Measurements from ENCODE around the gene SLX4IP. TPM values are rescaled to one million over a fixed set of nuclear protein-coding genes. Genes with fewer than 3 reads are reported as not detected.
A peak's percentile ranks its signal among the peaks of the same experiment; 100 is the strongest.

The SLX4IP gene
- total RNA-seq, 4 donors from 2014 or later: 4.8 to 7.2 (median 5.7) TPM

- H3K27me3 ChIP-seq: no peaks in the 10 kb centered on the region
- DNase-seq (ENCODE audit: low spot score in 2 of 2): no peak
- TF ChIP-seq EP300 (IDR thresholded peaks at IDR 0.05) (no peak), POLR2A (IDR thresholded peaks at IDR 0.05) (no peak), CTCF (IDR thresholded peaks at IDR 0.05) (no peak), POLR2AphosphoS5 (IDR thresholded peaks at IDR 0.05) (no peak)
- H3K4me1 ChIP-seq: peaks cover 81% of the 10 kb centered on the region
- H3K27ac ChIP-seq: peak overlapping the region; percentile 84
- H3K9me3 ChIP-seq: no peaks in the 10 kb centered on the region
- peaks cover 76% of the 10 kb centered on the region for H3K36me3 ChIP-seq
- peak overlapping the region; percentile 15 for H3K4me3 ChIP-seq
Measured at GRCh38 chr20:10654250-10654610, 219.1 kb downstream of the SLX4IP start.

GRCh38 chr20:10654630-10655029 is 219.5 kb downstream of the SLX4IP start:
- Histone ChIP-seq H3K9me3 (no peaks in the 10 kb centered on the region), H3K27ac (peak overlapping the region; percentile 84), H3K36me3 (peaks cover 72% of the 10 kb centered on the region), H3K4me3 (peak overlapping the region; percentile 15), H3K4me1 (peaks cover 83% of the 10 kb centered on the region), H3K27me3 (no peaks in the 10 kb centered on the region)
- WGBS: 35% methylated on average over 7 of the region's 7 CpGs
- peak in 1 of 2 donors; percentile 59 for DNase-seq (ENCODE audit: low spot score in 2 of 2)
- peak in 1 of 3 donors; percentile 18 for TF ChIP-seq POLR2AphosphoS5 (IDR thresholded peaks at IDR 0.05)
- no peak for TF ChIP-seq EP300 (IDR thresholded peaks at IDR 0.05)

- WGBS: 56% methylated on average over 15 of the region's 15 CpGs
- no peak overlapping the region for H3K4me3 ChIP-seq
- peaks cover 70% of the 10 kb centered on the region for H3K36me3 ChIP-seq
- no peaks in the 10 kb centered on the region for H3K27me3 ChIP-seq
- peaks cover 94% of the 10 kb centered on the region for H3K4me1 ChIP-seq
- no peaks in the 10 kb centered on the region for H3K9me3 ChIP-seq
- DNase-seq (ENCODE audit: low spot score in 2 of 2): peak in 1 of 2 donors; percentile 26
- peak overlapping the region; percentile 84 for H3K27ac ChIP-seq
- TF ChIP-seq EP300 (IDR thresholded peaks at IDR 0.05): no peak
- TF ChIP-seq CTCF (IDR thresholded peaks at IDR 0.05): no peak
- TF ChIP-seq POLR2A (IDR thresholded peaks at IDR 0.05): no peak
- no peak for TF ChIP-seq POLR2AphosphoS5 (IDR thresholded peaks at IDR 0.05)
Measured at GRCh38 chr20:10655720-10656669, 220.9 kb downstream of the SLX4IP start.

- peak overlapping the region; percentile 30 for H3K27ac ChIP-seq
- peaks cover 93% of the 10 kb centered on the region for H3K4me1 ChIP-seq
- no peaks in the 10 kb centered on the region for H3K9me3 ChIP-seq
- DNase-seq (ENCODE audit: low spot score in 2 of 2): no peak
- peaks cover 72% of the 10 kb centered on the region for H3K36me3 ChIP-seq
- no peak overlapping the region for H3K4me3 ChIP-seq
- no peaks in the 10 kb centered on the region for H3K27me3 ChIP-seq
- no peak for TF ChIP-seq POLR2A (IDR thresholded peaks at IDR 0.05)
- no peak for TF ChIP-seq CTCF (IDR thresholded peaks at IDR 0.05)
- no peak for TF ChIP-seq POLR2AphosphoS5 (IDR thresholded peaks at IDR 0.05)
- TF ChIP-seq EP300 (IDR thresholded peaks at IDR 0.05): no peak
- WGBS: 79% methylated on average over 1 of the region's 1 CpG
Measured at GRCh38 chr20:10657453-10657852, 222.3 kb downstream of the SLX4IP start.

- TF ChIP-seq POLR2A (IDR thresholded peaks at IDR 0.05) (no peak), EP300 (IDR thresholded peaks at IDR 0.05) (no peak), CTCF (IDR thresholded peaks at IDR 0.05) (no peak), POLR2AphosphoS5 (IDR thresholded peaks at IDR 0.05) (no peak)
- Histone ChIP-seq H3K4me3 (no peak overlapping the region), H3K9me3 (no peaks in the 10 kb centered on the region), H3K27me3 (no peaks in the 10 kb centered on the region), H3K36me3 (peaks cover 79% of the 10 kb centered on the region), H3K27ac (peak overlapping the region; percentile 30), H3K4me1 (peaks cover 93% of the 10 kb centered on the region)
- DNase-seq (ENCODE audit: low spot score in 2 of 2): no peak
- 39% methylated on average over 13 of the region's 13 CpGs for WGBS
Measured at GRCh38 chr20:10658051-10658823, 223.1 kb downstream of the SLX4IP start.
